HG03159 (cell line): Measurements from ENCODE around the gene SESN2.

Source experiments
- ATAC-seq: cut with Tn5 transposase; IDR thresholded peaks from one replicate; pipeline ENCODE4 v1.9.1; 2021; ENCODE audit warnings: mild to moderate bottlenecking, moderate library complexity; ENCODE audit not compliant: unreplicated experiment

SESN2 gene

GRCh38 chr1:28259252-28259933 is at the start of gene SESN2:
SESN2 (plus strand) TSS chr1:28259518; CDS start chr1:28259848, 330 bp downstream.
- ATAC-seq = peak; percentile 91

- no peak for ATAC-seq
These were observed 49.6 kb upstream of the SESN2 start for GRCh38 chr1:28209700-28210099.

- ATAC-seq = no peak
These were observed 46.0 kb upstream of the SESN2 start for GRCh38 chr1:28213315-28213714.

- no peak for ATAC-seq
These were observed 30.2 kb upstream of the SESN2 start for GRCh38 chr1:28229089-28229488.

GRCh38 chr1:28229996-28230395 is 29.3 kb upstream of the SESN2 start:
- no peak for ATAC-seq

GRCh38 chr1:28232558-28233263 is 26.6 kb upstream of the SESN2 start, which contains the start of gene DNAJC8:
DNAJC8 (minus strand) TSS chr1:28233029; CDS start chr1:28232998, 31 bp downstream.
- ATAC-seq = peak; percentile 59

GRCh38 chr1:28233264-28233606 is 26.1 kb upstream of the SESN2 start:
- no peak for ATAC-seq

- ATAC-seq = peak; percentile 77
These were observed 23.3 kb upstream of the SESN2 start, which contains the start of gene ATP5IF1 for GRCh38 chr1:28235755-28236655. ATP5IF1 (plus strand) TSS chr1:28236124; CDS start chr1:28236184, 60 bp downstream.

- no peak for ATAC-seq
These were observed 22.5 kb upstream of the SESN2 start for GRCh38 chr1:28236656-28237322.

GRCh38 chr1:28239004-28239403 is 20.3 kb upstream of the SESN2 start:
- no peak for ATAC-seq

- ATAC-seq = no peak
These were observed 19.3 kb upstream of the SESN2 start for GRCh38 chr1:28240024-28240423.

GRCh38 chr1:28241638-28242241 is 17.6 kb upstream of the SESN2 start:
- no peak for ATAC-seq

- no peak for ATAC-seq
These were observed 15.5 kb upstream of the SESN2 start for GRCh38 chr1:28243685-28244311.

GRCh38 chr1:28244549-28245251 is 14.6 kb upstream of the SESN2 start:
- no peak for ATAC-seq

GRCh38 chr1:28246427-28246832 is 12.9 kb upstream of the SESN2 start:
- ATAC-seq = no peak

GRCh38 chr1:28247612-28248272 is 11.6 kb upstream of the SESN2 start:
- ATAC-seq = no peak

GRCh38 chr1:28248273-28249012 is 10.9 kb upstream of the SESN2 start:
- no peak for ATAC-seq
